Endodermal cell (in vitro differentiated cells): ENCODE measurements around the gene KIF16B. TPM values are rescaled to one million over a fixed set of nuclear protein-coding genes. Genes with fewer than 3 reads are reported as not detected.
A peak's percentile ranks its signal among the peaks of the same experiment; 100 is the strongest.

Experiments
- DNase-seq: peaks from one replicate; pipeline ENCODE4 v3.0.0-alpha.2; 2017
- H3K27ac ChIP-seq: 2 replicates; pipeline ENCODE4 v1.5.1; 2013; ENCODE audit warnings: mild to moderate bottlenecking, low read depth, low read length, moderate library complexity
- H3K27me3 ChIP-seq: 2 replicates; pipeline ENCODE4 v1.6.1; 2013; ENCODE audit warnings: mild to moderate bottlenecking, low read length, moderate library complexity; ENCODE audit not compliant: insufficient read depth, control insufficient read depth, poor library complexity, severe bottlenecking
- H3K36me3 ChIP-seq: 2 replicates; pipeline ENCODE4 v1.7.0; 2013; ENCODE audit warnings: mild to moderate bottlenecking, low read length, moderate library complexity; ENCODE audit not compliant: control insufficient read depth, insufficient read depth
- H3K4me1 ChIP-seq: one replicate; pipeline ENCODE4 v1.7.0; 2013; ENCODE audit warnings: low read length; ENCODE audit not compliant: control insufficient read depth, insufficient read depth
- H3K4me3 ChIP-seq: 2 replicates; pipeline ENCODE4 v1.5.1; 2013; ENCODE audit warnings: mild to moderate bottlenecking, low read length, moderate library complexity
- H3K9ac ChIP-seq: 2 replicates; pipeline ENCODE4 v1.6.1; 2013; ENCODE audit warnings: mild to moderate bottlenecking, low read length, moderate library complexity; ENCODE audit not compliant: poor library complexity, severe bottlenecking; ENCODE audit errors: extremely low read depth
- H3K9me3 ChIP-seq: 2 replicates; pipeline ENCODE4 v1.6.1; 2013; ENCODE audit warnings: mild to moderate bottlenecking, low read length, moderate library complexity; ENCODE audit not compliant: control insufficient read depth
- H3K27ac Mint-ChIP-seq: 2 replicates; pipeline ENCODE4 v1.8.0; 2020; ENCODE audit warnings: mixed read lengths
- H3K27me3 Mint-ChIP-seq: 2 replicates; pipeline ENCODE4 v1.8.0; 2021; ENCODE audit warnings: mild to moderate bottlenecking, mixed read lengths; ENCODE audit not compliant: insufficient read depth
- H3K36me3 Mint-ChIP-seq: 2 replicates; pipeline ENCODE4 v1.8.0; 2020; ENCODE audit warnings: low read depth, mixed read lengths
- H3K4me1 Mint-ChIP-seq: 2 replicates; pipeline ENCODE4 v1.8.0; 2020; ENCODE audit warnings: mixed read lengths
- H3K4me3 Mint-ChIP-seq: 2 replicates; pipeline ENCODE4 v1.8.0; 2020; ENCODE audit warnings: mild to moderate bottlenecking, moderate library complexity, mixed read lengths
- H3K9me3 Mint-ChIP-seq: 2 replicates; pipeline ENCODE4 v1.8.0; 2020; ENCODE audit warnings: mild to moderate bottlenecking, mixed read lengths
- CTCF ChIP-seq: fragments of 200-600 bp; sonication (generic); conservative IDR thresholded peaks from 2 replicates; pipeline ENCODE4 v1.5.0; 2021; ENCODE audit warnings: antibody characterized with exemption, mild to moderate bottlenecking
- WGBS, 2 experiments: methylation state at CpG; one replicate each; pipeline versions ENCODE4 v1.1.5 to v1.1.7; 2013; ENCODE audit warnings: missing lambda C conversion rate in 2 of 2, mixed read lengths in 1 of 2; ENCODE audit not compliant: insufficient coverage in 1 of 2, insufficient read length in 1 of 2; 5-methylcytosine and 5-hydroxymethylcytosine counted together
- total RNA-seq, 2 donors: library from RNA; stranded (reverse); fragmentation: NEBNext Ultra II Directional in 1 of 2; extraction: Animal tissue kit (Norgen Biotek cat#: 25700) in 1 of 2; gene quantifications; 2 replicates in 1 of 2; 3 replicates in 1 of 2; pipeline ENCODE4 v1.2.1, GENCODE V29; 2021

KIF16B gene
- total RNA-seq, 2 donors from 2014 or later = 17.3 to 18.8 TPM

DNA sequence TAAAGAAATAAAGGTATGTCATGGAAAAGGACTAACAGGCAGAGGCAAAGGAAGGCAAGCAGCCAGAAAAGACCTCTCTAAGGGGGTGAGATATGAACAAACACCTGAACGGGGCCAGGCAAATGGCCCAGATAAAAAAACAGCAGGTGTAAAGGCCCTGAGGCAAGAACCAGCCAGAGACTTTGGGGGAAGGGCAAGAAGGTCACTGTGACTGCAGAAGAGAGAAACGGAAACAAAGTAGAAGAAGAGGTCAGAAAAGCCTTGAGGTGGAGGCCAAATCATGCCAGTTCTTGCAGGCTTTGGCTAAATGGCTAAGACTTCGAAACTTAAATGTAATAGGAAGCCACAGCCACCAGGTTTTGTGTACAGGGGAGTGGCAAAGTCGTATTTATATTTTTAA is 30.8 kb downstream of the KIF16B start:
- 83 to 98% methylated on average over 4 of the region's 4 CpGs for WGBS, 2 experiments
- TF ChIP-seq CTCF = no peak
- Mint-ChIP-seq H3K36me3 (peaks cover 2% of the 10 kb centered on the region), H3K4me3 (no peak overlapping the region), H3K9me3 (no peaks in the 10 kb centered on the region), H3K4me1 (peaks cover 22% of the 10 kb centered on the region), H3K27ac (no peak overlapping the region), H3K27me3 (no peaks in the 10 kb centered on the region)
- Histone ChIP-seq H3K4me3 (no peak overlapping the region), H3K9ac (no peak overlapping the region), H3K36me3 (no peaks in the 10 kb centered on the region), H3K9me3 (no peaks in the 10 kb centered on the region), H3K27ac (no peak overlapping the region), H3K27me3 (no peaks in the 10 kb centered on the region), H3K4me1 (no peaks in the 10 kb centered on the region)
- no peak for DNase-seq

DNA sequence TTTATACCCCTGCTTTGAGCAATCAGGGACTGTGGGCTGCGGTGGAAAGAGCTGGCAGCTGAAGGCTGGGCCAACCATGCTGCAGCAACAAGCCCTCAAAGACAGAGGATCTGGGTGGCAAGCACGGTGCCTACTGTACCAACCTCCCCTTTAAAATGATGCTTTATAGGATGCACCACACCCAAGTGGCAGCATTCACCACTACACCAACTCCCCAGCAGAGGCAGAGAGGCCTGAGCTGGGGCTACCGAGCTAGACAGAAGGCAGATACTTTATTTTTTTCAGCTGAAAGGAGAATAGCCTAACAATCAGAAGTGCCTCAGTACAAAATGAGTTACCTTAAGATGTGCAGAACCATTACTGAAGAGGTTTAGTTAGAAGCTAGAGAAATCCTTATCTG is 31.4 kb downstream of the KIF16B start:
- Mint-ChIP-seq H3K4me3 (no peak overlapping the region), H3K27ac (no peak overlapping the region), H3K4me1 (peaks cover 22% of the 10 kb centered on the region), H3K9me3 (no peaks in the 10 kb centered on the region), H3K36me3 (peaks cover 2% of the 10 kb centered on the region), H3K27me3 (no peaks in the 10 kb centered on the region)
- no peak overlapping the region for H3K4me3 ChIP-seq
- peak; percentile 12 for TF ChIP-seq CTCF
- WGBS, 2 experiments = 86 to 88% methylated on average over 1 to 3 of the region's 3 CpGs
- no peaks in the 10 kb centered on the region for H3K36me3 ChIP-seq
- H3K27me3 ChIP-seq = no peaks in the 10 kb centered on the region
- H3K4me1 ChIP-seq = no peaks in the 10 kb centered on the region
- no peaks in the 10 kb centered on the region for H3K9me3 ChIP-seq
- no peak overlapping the region for H3K9ac ChIP-seq
- H3K27ac ChIP-seq = no peak overlapping the region
- DNase-seq = no peak

GRCh38 chr20:16541226-16541625 is 32.0 kb downstream of the KIF16B start:
- no peaks in the 10 kb centered on the region for H3K4me1 ChIP-seq
- no peak overlapping the region for H3K9ac ChIP-seq
- Mint-ChIP-seq H3K27me3 (no peaks in the 10 kb centered on the region), H3K27ac (peak overlapping the region; percentile 23), H3K36me3 (peaks cover 2% of the 10 kb centered on the region), H3K9me3 (no peaks in the 10 kb centered on the region), H3K4me3 (no peak overlapping the region), H3K4me1 (peaks cover 22% of the 10 kb centered on the region)
- WGBS, 2 experiments = 92 to 93% methylated on average over 6 of the region's 6 CpGs
- no peak for TF ChIP-seq CTCF
- H3K9me3 ChIP-seq = no peaks in the 10 kb centered on the region
- no peaks in the 10 kb centered on the region for H3K36me3 ChIP-seq
- no peak overlapping the region for H3K27ac ChIP-seq
- no peak overlapping the region for H3K4me3 ChIP-seq
- no peak for DNase-seq
- no peaks in the 10 kb centered on the region for H3K27me3 ChIP-seq
